Fibroblast of pulmonary artery (primary cell): ENCODE data around the gene CBARP.

ENCODE experiments used
- DNase-seq: peaks from one replicate; pipeline ENCODE4 v3.0.0-alpha.2; 2010; ENCODE audit warnings: low read depth
- H3K4me3 ChIP-seq: replicated peaks from 2 replicates; pipeline ENCODE4 v1.5.1; 2011; ENCODE audit warnings: low read depth, mild to moderate bottlenecking, control low read depth, low read length, moderate library complexity
- TF ChIP-seq, protein P1 (sequence below): IDR thresholded peaks from 2 replicates; pipeline ENCODE4 v1.5.1; 2011; ENCODE audit warnings: mild to moderate bottlenecking, control low read depth, low read length, inconsistent platforms; ENCODE audit errors: missing control alignments

Gene CBARP

DNA sequence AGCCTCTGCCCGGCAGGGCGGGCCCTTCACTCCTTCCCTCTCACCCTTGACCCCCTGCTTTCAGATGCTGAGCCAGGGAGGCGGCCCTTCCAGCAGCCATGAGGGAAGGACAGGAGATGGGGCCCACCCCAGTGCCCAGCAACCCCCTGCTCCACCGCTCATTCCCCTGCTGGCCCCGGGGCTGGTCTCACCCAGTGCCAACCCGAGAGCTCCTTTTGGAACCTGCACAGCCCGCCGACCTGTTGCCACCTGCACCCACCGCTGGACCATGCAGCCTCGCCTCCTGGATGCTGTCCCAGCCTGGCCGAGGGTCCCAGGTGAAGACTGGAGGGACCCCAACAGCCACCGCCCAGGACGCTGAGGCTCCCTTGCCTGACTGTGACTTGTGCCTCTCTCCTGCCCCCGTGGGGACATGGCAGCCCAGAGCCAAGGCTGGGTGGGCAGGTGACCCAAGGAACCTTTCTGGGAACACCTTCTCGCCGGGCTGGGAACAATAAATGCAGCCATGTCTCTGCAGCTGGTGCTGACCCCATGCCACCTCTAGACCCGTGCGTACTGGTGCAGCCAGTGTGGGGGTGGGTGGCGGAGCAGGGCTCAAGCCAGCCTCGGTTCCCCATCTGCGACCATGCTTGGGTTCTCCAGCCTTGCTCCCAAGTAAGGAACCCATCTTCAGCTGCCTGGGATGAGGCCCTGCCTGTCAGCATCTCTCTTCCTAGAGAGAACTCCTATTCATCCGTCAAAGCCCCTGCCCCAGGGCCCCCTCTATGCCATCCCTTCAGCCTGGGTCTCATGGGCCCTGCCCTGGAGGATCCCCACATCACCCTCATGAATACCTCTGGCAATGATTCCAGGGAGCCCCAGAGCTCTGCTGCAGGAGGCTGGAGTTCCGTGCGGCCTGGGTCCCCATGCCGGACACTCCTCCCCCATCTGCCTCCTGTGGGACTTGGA lies 41.2 kb upstream of the CBARP start:
- no peak overlapping the region for H3K4me3 ChIP-seq
- DNase-seq, result no peak
- TF ChIP-seq, protein P1, sequence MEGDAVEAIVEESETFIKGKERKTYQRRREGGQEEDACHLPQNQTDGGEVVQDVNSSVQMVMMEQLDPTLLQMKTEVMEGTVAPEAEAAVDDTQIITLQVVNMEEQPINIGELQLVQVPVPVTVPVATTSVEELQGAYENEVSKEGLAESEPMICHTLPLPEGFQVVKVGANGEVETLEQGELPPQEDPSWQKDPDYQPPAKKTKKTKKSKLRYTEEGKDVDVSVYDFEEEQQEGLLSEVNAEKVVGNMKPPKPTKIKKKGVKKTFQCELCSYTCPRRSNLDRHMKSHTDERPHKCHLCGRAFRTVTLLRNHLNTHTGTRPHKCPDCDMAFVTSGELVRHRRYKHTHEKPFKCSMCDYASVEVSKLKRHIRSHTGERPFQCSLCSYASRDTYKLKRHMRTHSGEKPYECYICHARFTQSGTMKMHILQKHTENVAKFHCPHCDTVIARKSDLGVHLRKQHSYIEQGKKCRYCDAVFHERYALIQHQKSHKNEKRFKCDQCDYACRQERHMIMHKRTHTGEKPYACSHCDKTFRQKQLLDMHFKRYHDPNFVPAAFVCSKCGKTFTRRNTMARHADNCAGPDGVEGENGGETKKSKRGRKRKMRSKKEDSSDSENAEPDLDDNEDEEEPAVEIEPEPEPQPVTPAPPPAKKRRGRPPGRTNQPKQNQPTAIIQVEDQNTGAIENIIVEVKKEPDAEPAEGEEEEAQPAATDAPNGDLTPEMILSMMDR, result no peak

DNA sequence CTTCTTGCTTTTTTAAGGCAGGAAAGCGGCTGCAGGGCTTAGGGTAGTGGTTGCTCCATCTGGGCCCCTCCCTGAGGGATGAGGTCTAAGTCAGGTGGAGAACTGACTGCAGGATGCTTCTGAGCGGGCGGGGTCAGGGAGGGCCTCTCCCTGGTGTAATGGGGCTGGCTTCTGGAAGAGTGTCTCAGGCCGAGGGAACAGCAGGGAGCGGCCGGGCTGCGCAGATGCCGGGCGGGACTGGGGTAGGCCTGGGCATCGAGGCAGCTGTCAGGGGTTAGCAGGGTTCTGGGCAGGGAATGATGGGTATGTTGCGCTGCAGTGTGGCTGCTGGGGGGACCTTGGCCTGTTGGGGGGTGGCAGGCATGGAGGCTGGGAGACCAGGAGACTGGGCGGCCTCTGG lies 40.3 kb upstream of the CBARP start:
- no peak overlapping the region for H3K4me3 ChIP-seq
- TF ChIP-seq, protein P1, result no peak
- no peak for DNase-seq

DNA sequence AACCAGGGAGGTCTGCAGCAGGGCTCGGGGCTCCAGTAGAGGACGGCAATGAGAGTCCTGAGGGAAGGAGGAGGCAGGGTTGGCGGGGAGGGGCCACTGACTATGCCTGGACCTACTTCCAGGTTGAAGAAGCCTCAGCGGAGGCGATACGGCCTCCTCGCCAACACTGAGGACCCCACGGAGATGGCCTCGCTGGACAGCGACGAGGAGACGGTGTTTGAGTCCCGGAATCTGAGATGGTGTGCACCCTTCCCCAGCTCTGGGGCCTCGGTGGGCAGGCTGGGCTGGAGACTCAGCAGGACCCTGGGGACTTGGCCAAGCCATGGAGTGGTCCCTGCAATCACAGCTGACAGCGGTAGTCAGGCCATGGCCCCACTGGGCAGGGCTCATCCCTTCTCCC lies 39.3 kb upstream of the CBARP start:
- DNase-seq, result no peak
- no peak overlapping the region for H3K4me3 ChIP-seq
- TF ChIP-seq, protein P1, result no peak

DNA sequence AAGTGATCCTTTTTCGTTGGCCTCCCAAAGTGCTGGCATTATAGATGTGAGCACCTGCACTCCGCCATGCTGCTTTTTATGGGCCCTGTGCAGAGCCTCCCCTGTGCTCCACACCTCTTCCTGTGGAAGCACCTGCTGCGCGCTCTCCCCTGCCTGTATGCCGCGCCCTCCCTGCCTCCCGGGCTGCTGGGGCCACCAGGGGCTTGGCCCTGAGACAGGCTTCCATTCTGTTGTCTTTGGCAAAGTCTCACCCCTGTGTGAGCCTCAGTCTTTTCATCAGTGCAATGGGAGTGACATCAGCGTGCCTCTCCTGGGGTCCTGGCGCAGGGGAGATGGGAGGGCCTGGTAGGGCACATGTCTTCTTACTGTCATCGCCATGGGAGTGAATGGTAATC lies 38.8 kb upstream of the CBARP start:
- DNase-seq, result no peak
- TF ChIP-seq, protein P1, result no peak
- H3K4me3 ChIP-seq, result peak overlapping the region; percentile 68

DNA sequence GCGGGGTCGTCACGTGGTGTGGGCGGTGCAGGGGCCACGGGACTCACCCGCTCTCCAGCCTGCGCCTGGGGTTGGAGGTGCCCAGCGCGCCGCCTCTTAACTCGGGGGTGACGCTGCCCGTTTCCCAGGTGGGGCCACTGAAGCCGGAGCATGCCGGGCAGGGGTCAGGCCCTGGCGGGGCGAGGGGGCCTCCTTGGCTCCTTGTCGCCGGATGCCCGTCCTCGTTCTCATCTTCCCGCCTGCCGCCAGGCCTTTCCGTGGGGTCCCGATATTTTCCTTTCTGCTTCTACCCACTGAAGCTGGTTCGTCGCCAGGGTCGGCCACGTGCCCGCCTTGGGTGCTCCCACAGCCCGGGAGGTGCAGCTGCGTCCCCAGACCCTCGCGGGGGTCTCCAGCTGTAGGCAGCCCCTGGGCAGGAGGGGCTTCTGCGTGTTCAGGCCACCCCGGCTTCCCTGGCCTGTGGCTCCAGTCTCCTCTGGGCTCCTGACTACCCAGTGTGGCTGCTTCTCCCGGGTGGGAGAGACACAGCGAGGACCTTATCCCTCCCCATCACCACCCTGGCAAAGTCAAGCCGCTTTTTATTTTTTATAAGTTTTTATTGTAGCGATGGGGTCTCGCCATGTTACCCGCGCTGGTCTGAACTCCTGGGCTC lies 38.3 kb upstream of the CBARP start:
- H3K4me3 ChIP-seq, result peak overlapping the region; percentile 68
- no peak for DNase-seq
- TF ChIP-seq, protein P1, result no peak

DNA sequence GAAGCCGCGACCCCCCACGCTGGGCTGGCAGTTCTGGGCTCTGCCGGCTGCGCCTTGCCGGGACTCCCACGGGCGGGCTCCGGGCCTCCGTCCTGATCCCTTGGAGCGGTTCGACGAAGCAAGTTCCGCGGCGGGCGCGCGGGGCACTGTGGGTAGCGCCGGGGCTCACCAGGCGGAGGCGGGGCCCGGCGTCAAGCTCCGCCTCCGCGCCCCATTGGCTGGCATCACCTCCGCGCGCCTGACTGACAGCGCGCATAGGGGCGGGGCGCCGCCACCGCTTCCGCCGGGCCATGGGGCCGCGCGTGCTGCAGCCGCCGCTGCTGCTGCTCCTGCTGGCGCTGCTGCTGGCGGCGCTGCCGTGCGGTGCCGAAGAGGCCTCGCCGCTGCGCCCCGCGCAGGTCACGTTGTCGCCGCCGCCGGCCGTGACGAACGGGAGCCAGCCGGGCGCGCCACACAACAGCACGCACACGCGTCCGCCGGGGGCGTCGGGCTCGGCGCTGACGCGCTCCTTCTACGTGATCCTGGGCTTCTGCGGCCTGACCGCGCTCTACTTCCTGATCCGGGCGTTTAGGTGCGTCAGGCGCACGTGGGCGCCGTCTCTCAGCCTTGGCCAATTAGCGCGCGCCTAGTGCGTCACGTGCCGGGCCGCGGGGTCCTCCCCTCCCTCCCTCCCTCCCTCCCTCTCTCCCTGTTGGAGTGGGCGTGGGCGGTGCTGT lies 37.6 kb upstream of the CBARP start, which contains the start of gene FAM174C:
Gene FAM174C, plus strand, starts transcription at position 271 of the 716 bp plus-strand sequence. Its CDS starts 20 bp downstream, at position 291.
- DNase-seq, result peak; percentile 98
- H3K4me3 ChIP-seq, result peak within 1 kb of the TSS; percentile 68
- TF ChIP-seq, protein P1, result no peak
